HEK293 (cell line): ENCODE data around the gene ANKRD39.
A peak's percentile ranks its signal among the peaks of the same experiment; 100 is the strongest.

Experiments
- CTCF ChIA-PET: fragments of 350-600 bp; formaldehyde crosslinking; extraction: SDS; loops from one replicate; lab custom pipeline; 2021; ENCODE audit warnings: antibody characterized with exemption; lab: Yijun Ruan, JAX
- POLR2A ChIA-PET: fragments of 300-600 bp; formaldehyde crosslinking; extraction: SDS; loops from one replicate; lab custom pipeline; 2020; ENCODE audit warnings: antibody characterized with exemption, inconsistent platforms; lab: Yijun Ruan, JAX
- H3K27ac ChIP-seq: fragments of 200-500 bp; sonication (Bioruptor generic); 2 replicates; pipeline ENCODE4 v1.5.1; 2014; ENCODE audit warnings: low read depth, low read length, control low read depth, inconsistent platforms; ENCODE audit errors: extremely low read depth
- H3K36me3 ChIP-seq, 2 experiments: fragments of 200-500 bp in 1 of 2; sonication (Bioruptor generic) in 1 of 2; 1 replicate in 1 of 2; 2 replicates in 1 of 2; pipeline ENCODE4 v1.5.1; 2014 to 2017; ENCODE audit warnings: inconsistent platforms in 2 of 2, low read length in 2 of 2; ENCODE audit not compliant: control insufficient read depth in 2 of 2, insufficient read depth in 1 of 2
- H3K4me1 ChIP-seq: fragments of 200-500 bp; sonication (Bioruptor generic); 2 replicates; pipeline ENCODE4 v1.5.1; 2014; ENCODE audit warnings: mild to moderate bottlenecking, low read length, inconsistent platforms; ENCODE audit not compliant: control insufficient read depth, insufficient read depth
- H3K4me3 ChIP-seq: 2 replicates; pipeline ENCODE4 v1.5.1; 2011; ENCODE audit warnings: low read depth, mild to moderate bottlenecking, control low read depth, low read length, moderate library complexity
- H3K9me3 ChIP-seq: fragments of 200-500 bp; sonication (Bioruptor generic); 2 replicates; pipeline ENCODE4 v1.5.1; 2014; ENCODE audit warnings: low read depth, low read length, inconsistent platforms; ENCODE audit not compliant: control insufficient read depth, insufficient read depth
- BCL11A ChIP-seq: fragments of 450-650 bp; formaldehyde crosslinking; IDR thresholded peaks from 2 replicates; pipeline ENCODE4 v1.5.1; 2016; ENCODE audit warnings: low read depth, missing biosample characterization, missing genetic modification characterization
- GLIS1 ChIP-seq: fragments of 450-650 bp; formaldehyde crosslinking; IDR thresholded peaks from 2 replicates; pipeline ENCODE4 v1.5.1; 2016; ENCODE audit warnings: missing biosample characterization, missing genetic modification characterization
- KLF1 ChIP-seq: fragments of 450-650 bp; formaldehyde crosslinking; IDR thresholded peaks from 2 replicates; pipeline ENCODE4 v1.5.1; 2016; ENCODE audit warnings: missing biosample characterization, missing genetic modification characterization
- KLF16 ChIP-seq: fragments of 450-650 bp; formaldehyde crosslinking; IDR thresholded peaks from 2 replicates; pipeline ENCODE4 v1.5.1; 2017; ENCODE audit warnings: missing biosample characterization, missing genetic modification characterization
- PRDM1 ChIP-seq: fragments of 450-650 bp; formaldehyde crosslinking; IDR thresholded peaks from 2 replicates; pipeline ENCODE4; 2016; ENCODE audit warnings: missing biosample characterization, missing genetic modification characterization
- ZIC2 ChIP-seq: fragments of 450-650 bp; formaldehyde crosslinking; IDR thresholded peaks from 2 replicates; pipeline ENCODE4 v1.5.1; 2016; ENCODE audit warnings: missing biosample characterization, missing genetic modification characterization
- ZNF112 ChIP-seq: fragments of 450-650 bp; formaldehyde crosslinking; IDR thresholded peaks from 2 replicates; pipeline ENCODE4 v1.5.0; 2017; ENCODE audit warnings: missing biosample characterization, missing genetic modification characterization
- ZNF23 ChIP-seq: fragments of 450-650 bp; formaldehyde crosslinking; IDR thresholded peaks from 2 replicates; pipeline ENCODE4 v1.5.1; 2016; ENCODE audit warnings: missing biosample characterization, missing genetic modification characterization, borderline replicate concordance
- ZNF266 ChIP-seq: fragments of 450-650 bp; formaldehyde crosslinking; IDR thresholded peaks from 2 replicates; pipeline ENCODE4 v1.5.1; 2016; ENCODE audit warnings: missing biosample characterization, missing genetic modification characterization, low read depth
- ZNF311 ChIP-seq: fragments of 450-650 bp; formaldehyde crosslinking; IDR thresholded peaks from 2 replicates; pipeline ENCODE4 v1.5.1; 2017; ENCODE audit warnings: missing biosample characterization, missing genetic modification characterization, borderline replicate concordance
- ZNF354C ChIP-seq: fragments of 450-650 bp; formaldehyde crosslinking; IDR thresholded peaks from 2 replicates; pipeline ENCODE4 v1.5.1; 2016; ENCODE audit warnings: missing biosample characterization, missing genetic modification characterization, low read depth, borderline replicate concordance
- ZNF610 ChIP-seq: fragments of 450-650 bp; formaldehyde crosslinking; IDR thresholded peaks from 2 replicates; pipeline ENCODE4 v1.5.1; 2016; ENCODE audit warnings: missing biosample characterization, missing genetic modification characterization, borderline replicate concordance
- ZNF626 ChIP-seq: fragments of 450-650 bp; sonication (Bioruptor Pico); formaldehyde crosslinking; IDR thresholded peaks from 2 replicates; pipeline ENCODE4 v1.5.1; 2018; ENCODE audit warnings: missing biosample characterization, missing genetic modification characterization, inconsistent platforms
- TF ChIP-seq, protein P1 (sequence below): fragments of 450-650 bp; formaldehyde crosslinking; IDR thresholded peaks from 2 replicates; pipeline ENCODE4 v1.5.1; 2016; ENCODE audit warnings: missing biosample characterization, missing genetic modification characterization
- TF ChIP-seq, protein P2 (sequence below): fragments of 450-650 bp; formaldehyde crosslinking; IDR thresholded peaks from 2 replicates; pipeline ENCODE4 v1.5.1; 2016; ENCODE audit warnings: missing biosample characterization, missing genetic modification characterization
- TF ChIP-seq, protein P3 (sequence below): fragments of 450-650 bp; formaldehyde crosslinking; IDR thresholded peaks from 2 replicates; pipeline ENCODE4 v1.5.1; 2016; ENCODE audit warnings: missing biosample characterization, missing genetic modification characterization

The ANKRD39 gene

DNA sequence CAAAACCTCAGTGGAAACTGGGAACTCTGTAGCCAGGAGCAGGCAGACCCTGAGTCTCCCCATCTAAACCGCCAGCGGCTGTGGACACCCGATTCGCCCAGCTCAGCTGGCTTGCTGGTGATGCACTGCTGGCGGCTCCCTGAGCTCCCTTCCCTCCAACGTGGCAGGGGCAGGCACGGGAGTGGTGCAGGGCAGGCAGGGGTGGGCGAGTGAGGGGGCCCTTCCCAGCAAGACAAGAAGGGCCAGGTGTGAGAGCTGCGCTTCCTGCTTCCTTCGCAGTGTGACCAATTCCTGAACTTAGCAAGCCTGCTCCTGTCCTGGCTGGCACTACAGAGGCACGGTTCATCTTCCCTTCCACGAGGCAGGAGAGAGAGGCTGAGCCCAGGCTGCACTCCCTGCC, 24.4 kb upstream of the ANKRD39 start:
- ChIA-PET CTCF (no interaction called here), POLR2A (no interaction called here)
- H3K4me3 ChIP-seq: no peak overlapping the region
- no peaks in the 10 kb centered on the region for H3K36me3 ChIP-seq
- 0 out of 2 replicates have a peak, but pooled peaks cover 3% of the 10 kb centered on the region for H3K4me1 ChIP-seq
- H3K27ac ChIP-seq: no peak overlapping the region
- H3K9me3 ChIP-seq: no peaks in the 10 kb centered on the region
- TF ChIP-seq, protein P1, sequence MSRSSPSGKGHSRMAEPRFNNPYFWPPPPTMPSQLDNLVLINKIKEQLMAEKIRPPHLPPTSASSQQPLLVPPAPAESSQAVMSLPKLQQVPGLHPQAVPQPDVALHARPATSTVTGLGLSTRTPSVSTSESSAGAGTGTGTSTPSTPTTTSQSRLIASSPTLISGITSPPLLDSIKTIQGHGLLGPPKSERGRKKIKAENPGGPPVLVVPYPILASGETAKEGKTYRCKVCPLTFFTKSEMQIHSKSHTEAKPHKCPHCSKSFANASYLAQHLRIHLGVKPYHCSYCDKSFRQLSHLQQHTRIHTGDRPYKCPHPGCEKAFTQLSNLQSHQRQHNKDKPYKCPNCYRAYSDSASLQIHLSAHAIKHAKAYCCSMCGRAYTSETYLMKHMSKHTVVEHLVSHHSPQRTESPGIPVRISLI (tag by site-specific recombination): no peak
- TF ChIP-seq, all 188 proteins: peak for 0

GRCh38 chr2:96881349-96882195, 23.8 kb upstream of the ANKRD39 start:
- Histone ChIP-seq H3K27ac (no peak overlapping the region), H3K4me1 (0 out of 2 replicates have a peak, but pooled peaks cover 3% of the 10 kb centered on the region), H3K4me3 (no peak overlapping the region), H3K9me3 (no peaks in the 10 kb centered on the region), H3K36me3 (no peaks in the 10 kb centered on the region)
- ChIA-PET CTCF (interaction anchor here (1.0 kb wide), 1 partner anchor 8 kb away, joined by 3 read pairs; no protein-coding TSS in a partner anchor), POLR2A (interaction anchor here (1.0 kb wide), 1 partner anchor 13 kb away, joined by 4 read pairs; no protein-coding TSS in a partner anchor)
- TF ChIP-seq GLIS1 (peak; percentile 45; the same call in 1 of the 2 replicates), PRDM1 (tag by site-specific recombination) (peak; percentile 11; the same call in 1 of the 2 replicates)
- TF ChIP-seq, protein P2, sequence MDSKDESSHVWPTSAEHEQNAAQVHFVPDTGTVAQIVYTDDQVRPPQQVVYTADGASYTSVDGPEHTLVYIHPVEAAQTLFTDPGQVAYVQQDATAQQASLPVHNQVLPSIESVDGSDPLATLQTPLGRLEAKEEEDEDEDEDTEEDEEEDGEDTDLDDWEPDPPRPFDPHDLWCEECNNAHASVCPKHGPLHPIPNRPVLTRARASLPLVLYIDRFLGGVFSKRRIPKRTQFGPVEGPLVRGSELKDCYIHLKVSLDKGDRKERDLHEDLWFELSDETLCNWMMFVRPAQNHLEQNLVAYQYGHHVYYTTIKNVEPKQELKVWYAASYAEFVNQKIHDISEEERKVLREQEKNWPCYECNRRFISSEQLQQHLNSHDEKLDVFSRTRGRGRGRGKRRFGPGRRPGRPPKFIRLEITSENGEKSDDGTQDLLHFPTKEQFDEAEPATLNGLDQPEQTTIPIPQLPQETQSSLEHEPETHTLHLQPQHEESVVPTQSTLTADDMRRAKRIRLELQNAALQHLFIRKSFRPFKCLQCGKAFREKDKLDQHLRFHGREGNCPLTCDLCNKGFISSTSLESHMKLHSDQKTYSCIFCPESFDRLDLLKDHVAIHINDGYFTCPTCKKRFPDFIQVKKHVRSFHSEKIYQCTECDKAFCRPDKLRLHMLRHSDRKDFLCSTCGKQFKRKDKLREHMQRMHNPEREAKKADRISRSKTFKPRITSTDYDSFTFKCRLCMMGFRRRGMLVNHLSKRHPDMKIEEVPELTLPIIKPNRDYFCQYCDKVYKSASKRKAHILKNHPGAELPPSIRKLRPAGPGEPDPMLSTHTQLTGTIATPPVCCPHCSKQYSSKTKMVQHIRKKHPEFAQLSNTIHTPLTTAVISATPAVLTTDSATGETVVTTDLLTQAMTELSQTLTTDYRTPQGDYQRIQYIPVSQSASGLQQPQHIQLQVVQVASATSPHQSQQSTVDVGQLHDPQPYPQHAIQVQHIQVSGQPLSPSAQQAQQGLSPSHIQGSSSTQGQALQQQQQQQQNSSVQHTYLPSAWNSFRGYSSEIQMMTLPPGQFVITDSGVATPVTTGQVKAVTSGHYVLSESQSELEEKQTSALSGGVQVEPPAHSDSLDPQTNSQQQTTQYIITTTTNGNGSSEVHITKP (tag by site-specific recombination): peak; percentile 76
- TF ChIP-seq, protein P3, sequence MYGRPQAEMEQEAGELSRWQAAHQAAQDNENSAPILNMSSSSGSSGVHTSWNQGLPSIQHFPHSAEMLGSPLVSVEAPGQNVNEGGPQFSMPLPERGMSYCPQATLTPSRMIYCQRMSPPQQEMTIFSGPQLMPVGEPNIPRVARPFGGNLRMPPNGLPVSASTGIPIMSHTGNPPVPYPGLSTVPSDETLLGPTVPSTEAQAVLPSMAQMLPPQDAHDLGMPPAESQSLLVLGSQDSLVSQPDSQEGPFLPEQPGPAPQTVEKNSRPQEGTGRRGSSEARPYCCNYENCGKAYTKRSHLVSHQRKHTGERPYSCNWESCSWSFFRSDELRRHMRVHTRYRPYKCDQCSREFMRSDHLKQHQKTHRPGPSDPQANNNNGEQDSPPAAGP: no peak

GRCh38 chr2:96880891-96881273, 23.1 kb upstream of the ANKRD39 start:
- POLR2A ChIA-PET: interaction anchor here (1.0 kb wide), 1 partner anchor 12 kb away, joined by 4 read pairs; no protein-coding TSS in a partner anchor
- H3K4me1 ChIP-seq: 0 out of 2 replicates have a peak, but pooled peaks cover 3% of the 10 kb centered on the region

More at GRCh38 chr2:96880891-96881273, 23.1 kb upstream of the ANKRD39 start:
- Histone ChIP-seq H3K36me3 (no peaks in the 10 kb centered on the region), H3K4me3 (no peak overlapping the region), H3K9me3 (no peaks in the 10 kb centered on the region), H3K27ac (no peak overlapping the region)
- TF ChIP-seq KLF1 (tag by site-specific recombination) (no peak), BCL11A (no peak), ZNF610 (no peak), KLF16 (tag by site-specific recombination) (no peak), ZNF23 (tag by site-specific recombination) (no peak), ZNF266 (tag by site-specific recombination) (no peak), ZNF354C (tag by site-specific recombination) (no peak), ZNF112 (no peak), ZIC2 (no peak), ZNF311 (no peak), ZNF626 (no peak)
- CTCF ChIA-PET: interaction anchor here (1.0 kb wide), 1 partner anchor 9 kb away, joined by 3 read pairs; no protein-coding TSS in a partner anchor
